H1 (cell line): ENCODE results near the gene MAD2L1. TPM values are rescaled to one million over a fixed set of nuclear protein-coding genes. Genes with fewer than 3 reads are reported as not detected.

ENCODE experiments used
- CTCF ChIA-PET: fragments of 300-600 bp; sonication (Branson Sonifier 250); formaldehyde crosslinking; loops from one replicate; lab custom pipeline; 2021; ENCODE audit not compliant: partially characterized antibody; lab: Charles Lee
- POLR2A ChIA-PET: fragments of 300-600 bp; sonication (Branson Sonifier 250); formaldehyde crosslinking; loops from one replicate; lab custom pipeline; 2021; ENCODE audit warnings: inconsistent platforms; ENCODE audit not compliant: partially characterized antibody; lab: Charles Lee
- DNase-seq, 2 experiments: peaks; one replicate each; pipeline versions ENCODE4 v3.0.0 to v3.0.0-alpha.2; 2010 to 2022; ENCODE audit warnings: low spot score in 2 of 2, low read depth in 1 of 2, mixed read lengths in 1 of 2
- FAIRE-seq: peaks from 2 replicates; lab custom pipeline; 2011; peaks lifted over from hg19 to GRCh38; lab: Jason Lieb, UNC
- H2AFZ ChIP-seq: 2 replicates; pipeline ENCODE4 v1.8.1; 2012; ENCODE audit warnings: low read length, inconsistent platforms
- H2AK5ac ChIP-seq: 2 replicates; pipeline ENCODE4 v1.6.1; 2013; ENCODE audit warnings: low read depth, low read length
- H2BK120ac ChIP-seq: replicated peaks from 2 replicates; pipeline ENCODE3; 2013; ENCODE audit warnings: low read depth, low read length, inconsistent platforms
- H2BK12ac ChIP-seq: 2 replicates; pipeline ENCODE4 v1.6.1; 2013; ENCODE audit warnings: low read depth, low read length
- H2BK15ac ChIP-seq: 2 replicates; pipeline ENCODE4 v1.6.1; 2013; ENCODE audit warnings: low read length
- H2BK20ac ChIP-seq: 2 replicates; pipeline ENCODE4 v1.6.1; 2013; ENCODE audit warnings: low read length
- H2BK5ac ChIP-seq: 2 replicates; pipeline ENCODE4 v1.6.1; 2013; ENCODE audit warnings: low read depth, low read length
- H3K14ac ChIP-seq: 2 replicates; pipeline ENCODE4 v1.6.1; 2013; ENCODE audit warnings: inconsistent platforms; ENCODE audit not compliant: insufficient read length
- H3K18ac ChIP-seq: 2 replicates; pipeline ENCODE4 v1.6.1; 2013; ENCODE audit warnings: low read length; ENCODE audit errors: extremely low read depth
- H3K23ac ChIP-seq: 2 replicates; pipeline ENCODE4 v1.6.1; 2013; ENCODE audit warnings: inconsistent platforms; ENCODE audit not compliant: insufficient read length
- H3K23me2 ChIP-seq: 2 replicates; pipeline ENCODE4 v1.6.1; 2013; ENCODE audit warnings: low read depth, low read length
- H3K27ac ChIP-seq: 2 replicates; pipeline ENCODE4 v1.6.1; 2011; ENCODE audit warnings: low read depth, low read length, inconsistent platforms
- H3K27me3 ChIP-seq, 4 experiments: replicated peaks in 1 of 4; 1 replicate in 1 of 4; 2 replicates in 3 of 4; pipeline versions ENCODE4 v1.6.1 to v1.8.1; 2011 to 2013; ENCODE audit warnings: low read length in 3 of 4, mild to moderate bottlenecking in 3 of 4, inconsistent platforms in 2 of 4, mixed read lengths in 2 of 4, moderate library complexity in 1 of 4; ENCODE audit not compliant: control insufficient read depth in 3 of 4, insufficient read depth in 3 of 4; ENCODE audit errors: extremely low read depth in 1 of 4
- H3K36me3 ChIP-seq, 4 experiments: 2 replicates each; pipeline versions ENCODE4 v1.6.1 to v1.8.1; 2011 to 2013; ENCODE audit warnings: mild to moderate bottlenecking in 4 of 4, low read length in 3 of 4, moderate library complexity in 2 of 4, control low read depth in 1 of 4, inconsistent platforms in 1 of 4; ENCODE audit not compliant: insufficient read depth in 4 of 4, control insufficient read depth in 2 of 4
- H3K4ac ChIP-seq: replicated peaks from 2 replicates; pipeline ENCODE3; 2013; ENCODE audit warnings: low read length, low read depth, mixed read lengths, inconsistent platforms; ENCODE audit not compliant: insufficient read length
- H3K4me1 ChIP-seq, 4 experiments: replicated peaks in 1 of 4; 1 replicate in 1 of 4; 2 replicates in 3 of 4; pipeline versions ENCODE4 v1.6.1 to v1.8.1; 2011 to 2013; ENCODE audit warnings: low read length in 3 of 4, inconsistent platforms in 2 of 4, mixed read lengths in 1 of 4; ENCODE audit not compliant: insufficient read depth in 4 of 4, control insufficient read depth in 3 of 4
- H3K4me2 ChIP-seq, 2 experiments: 2 replicates each; pipeline versions ENCODE4 v1.6.1 to v1.8.1; 2011 to 2013; ENCODE audit warnings: low read depth in 2 of 2, low read length in 2 of 2, control low read depth in 1 of 2, inconsistent platforms in 1 of 2, mild to moderate bottlenecking in 1 of 2; ENCODE audit not compliant: insufficient read depth in 1 of 2
- H3K4me3 ChIP-seq, 4 experiments: fragments of 200-600, 300-600 bp in 1 of 4; sonication (generic), shearing (Covaris generic), sonication (Bioruptor Twin) in 1 of 4; 2 replicates each; pipeline versions ENCODE4 v1.5.1 to v1.8.1; 2011 to 2016; ENCODE audit warnings: low read length in 4 of 4, low read depth in 3 of 4, control low read depth in 2 of 4, inconsistent platforms in 2 of 4, mild to moderate bottlenecking in 2 of 4, mixed read lengths in 1 of 4, moderate library complexity in 1 of 4; ENCODE audit not compliant: insufficient read depth in 2 of 4; ENCODE audit errors: extremely low read depth in 1 of 4
- H3K56ac ChIP-seq: replicated peaks from 2 replicates; pipeline ENCODE3; 2013; ENCODE audit warnings: low read depth, mild to moderate bottlenecking, mixed read lengths, low read length, inconsistent platforms; ENCODE audit not compliant: insufficient read length
- H3K79me1 ChIP-seq: 2 replicates; pipeline ENCODE4 v1.6.1; 2013; ENCODE audit warnings: low read depth, low read length, control low read depth
- H3K79me2 ChIP-seq, 2 experiments: 2 replicates each; pipeline versions ENCODE4 v1.6.1 to v1.8.1; 2012 to 2013; ENCODE audit warnings: low read length in 2 of 2, mild to moderate bottlenecking in 2 of 2, inconsistent platforms in 1 of 2; ENCODE audit not compliant: insufficient read depth in 2 of 2, control insufficient read depth in 1 of 2
- H3K9ac ChIP-seq, 4 experiments: replicated peaks in 1 of 4; 1 replicate in 1 of 4; 2 replicates in 3 of 4; pipeline versions ENCODE4 v1.6.1 to v1.8.1; 2011 to 2013; ENCODE audit warnings: low read depth in 3 of 4, low read length in 3 of 4, control low read depth in 2 of 4, mild to moderate bottlenecking in 2 of 4, moderate library complexity in 2 of 4, inconsistent platforms in 1 of 4; ENCODE audit errors: extremely low read depth in 1 of 4
- H3K9me3 ChIP-seq, 2 experiments: 2 replicates each; pipeline versions ENCODE4 v1.6.1 to v1.8.1; 2012 to 2013; ENCODE audit warnings: mild to moderate bottlenecking in 2 of 2, moderate library complexity in 2 of 2, control low read depth in 1 of 2, inconsistent platforms in 1 of 2, low read depth in 1 of 2, low read length in 1 of 2, mixed read lengths in 1 of 2; ENCODE audit not compliant: insufficient read depth in 2 of 2
- H4K20me1 ChIP-seq, 2 experiments: replicated peaks in 1 of 2; 2 replicates each; pipeline versions ENCODE3 to v1.8.1; 2011 to 2013; ENCODE audit warnings: inconsistent platforms in 2 of 2, low read length in 2 of 2, mild to moderate bottlenecking in 1 of 2; ENCODE audit not compliant: insufficient read depth in 2 of 2, control insufficient read depth in 1 of 2
- H4K5ac ChIP-seq: 2 replicates; pipeline ENCODE4 v1.6.1; 2013; ENCODE audit warnings: low read length, low read depth, mixed read lengths, inconsistent platforms; ENCODE audit not compliant: insufficient read length
- H4K8ac ChIP-seq: 2 replicates; pipeline ENCODE4 v1.8.0; 2013; ENCODE audit warnings: mild to moderate bottlenecking, moderate library complexity, low read length, inconsistent platforms; ENCODE audit not compliant: insufficient read depth; ENCODE audit errors: extremely low read depth
- H4K91ac ChIP-seq: replicated peaks from 2 replicates; pipeline ENCODE3; 2013; ENCODE audit warnings: low read length, mixed read lengths, inconsistent platforms; ENCODE audit not compliant: insufficient read length
- CHD2 ChIP-seq: IDR thresholded peaks from 2 replicates; pipeline ENCODE4 v1.6.1; 2012; ENCODE audit warnings: low read length, improper control_type of control experiment
- EZH2 ChIP-seq: fragments of 200-600 bp; sonication (generic); IDR thresholded peaks from 2 replicates; pipeline ENCODE4 v1.7.1; 2012; ENCODE audit warnings: low read depth, mild to moderate bottlenecking, moderate library complexity, low read length, inconsistent platforms; ENCODE audit not compliant: severe bottlenecking
- KDM5A ChIP-seq: fragments of 200-600 bp; IDR thresholded peaks from 2 replicates; pipeline ENCODE4 v1.7.1; 2012; ENCODE audit warnings: mild to moderate bottlenecking, low read length, inconsistent platforms, mixed read lengths
- MAFK ChIP-seq: IDR thresholded peaks from 2 replicates; pipeline ENCODE4 v1.6.1; 2012; ENCODE audit warnings: low read depth, mild to moderate bottlenecking, improper control_type of control experiment, low read length
- NANOG ChIP-seq: IDR thresholded peaks from 2 replicates; pipeline ENCODE4 v1.6.1; 2011; ENCODE audit warnings: low read length, low read depth, mild to moderate bottlenecking, inconsistent platforms; ENCODE audit not compliant: insufficient read depth, poor library complexity, severe bottlenecking
- RAD21 ChIP-seq, 2 experiments: IDR thresholded peaks in 1 of 2; conservative IDR thresholded peaks in 1 of 2; 2 replicates each; pipeline ENCODE4 v1.6.1; 2011; ENCODE audit warnings: low read depth in 2 of 2, low read length in 2 of 2, improper control_type of control experiment in 1 of 2, inconsistent platforms in 1 of 2, mild to moderate bottlenecking in 1 of 2, moderate library complexity in 1 of 2
- SP4 ChIP-seq: IDR thresholded peaks from 2 replicates; pipeline ENCODE4 v1.6.1; 2012; ENCODE audit warnings: low read length, inconsistent platforms
- TAF7 ChIP-seq: optimal IDR thresholded peaks from 2 replicates; pipeline ENCODE3; 2011; ENCODE audit warnings: low read depth, mild to moderate bottlenecking, inconsistent platforms, low read length, moderate library complexity, borderline replicate concordance
- TEAD4 ChIP-seq: IDR thresholded peaks from 2 replicates; pipeline ENCODE4 v1.6.1; 2012; ENCODE audit warnings: low read depth, low read length, inconsistent platforms, mixed read lengths
- whole genome bisulfite sequencing, 2 experiments: shearing (Covaris generic) in 1 of 2; methylation state at CpG; one replicate each; pipeline versions ENCODE4 v1.1.6 to v1.1.7; 2013 to 2015; ENCODE audit warnings: low lambda C conversion rate in 2 of 2, mixed read lengths in 2 of 2, inconsistent platforms in 1 of 2, low coverage in 1 of 2, missing lambda C conversion rate in 1 of 2; ENCODE audit not compliant: insufficient replicate concordance in 2 of 2, insufficient coverage in 1 of 2, insufficient read length in 1 of 2; ENCODE audit errors: extremely low coverage in 1 of 2, missing lambda C conversion rate in 1 of 2; 5-methylcytosine and 5-hydroxymethylcytosine counted together
- polyA plus RNA-seq, 7 experiments: library from polyadenylated mRNA; depleted of rRNA in 3 of 7; stranded (reverse) in 5 of 7; unstranded in 2 of 7; fragments of >200 nt in 5 of 7; fragments of 200-250 nt in 2 of 7; gene quantifications; 1 replicate in 5 of 7; 2 replicates in 1 of 7; 4 replicates in 1 of 7; pipeline versions ENCODE4 v1.2.1 to v1.2.3, GENCODE V29; 2011 to 2013; ENCODE audit warnings: missing spikeins in 2 of 7, mixed read lengths in 2 of 7
- total RNA-seq: library from RNA; stranded (reverse); fragmentation: NEBNext Ultra II Directional; extraction: Animal tissue kit (Norgen Biotek cat#: 25700); gene quantifications from 2 replicates; pipeline ENCODE4 v1.2.1, GENCODE V29; 2021
- TF ChIP-seq, protein P1 (sequence below): IDR thresholded peaks from 2 replicates; pipeline ENCODE4 v1.6.1; 2012; ENCODE audit warnings: inconsistent platforms
- TF ChIP-seq, protein P2 (sequence below): IDR thresholded peaks from 2 replicates; pipeline ENCODE4 v1.6.1; 2012; ENCODE audit warnings: inconsistent platforms
- TF ChIP-seq, protein P3 (sequence below): IDR thresholded peaks from 2 replicates; pipeline ENCODE4 v1.6.1; 2012; ENCODE audit warnings: low read length, inconsistent platforms

MAD2L1 gene
- total and polyA plus RNA-seq, 2 of the 8 experiments (the other 6 are each of a cell fraction or from before 2014, with no cell fraction given): 51.1 to 88.1 TPM

DNA sequence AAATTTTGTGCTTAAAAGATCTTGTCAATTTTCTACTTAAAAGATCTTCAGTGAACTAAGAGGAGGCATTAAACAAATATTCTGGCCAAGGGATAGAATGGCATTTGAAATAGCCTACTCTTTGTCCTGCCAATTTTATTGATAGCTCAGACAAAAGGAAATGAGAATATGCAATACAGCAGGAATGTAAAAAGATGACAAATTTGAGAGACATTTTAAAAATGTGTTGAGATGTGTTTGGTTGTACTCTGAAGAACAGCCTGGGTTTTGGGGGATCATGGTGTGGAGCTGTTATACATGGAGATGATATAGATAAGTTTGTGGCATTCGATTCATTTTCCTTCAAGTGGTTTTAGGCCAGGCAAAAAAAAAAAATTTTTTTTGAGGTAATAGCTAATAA, 11.6 kb upstream of the MAD2L1 start:
- no peak overlapping the region for H2BK15ac ChIP-seq
- H2BK12ac ChIP-seq: no peak overlapping the region
- H4K5ac ChIP-seq: no peak overlapping the region
- no peak for DNase-seq
- H3K4me2 ChIP-seq: no peak overlapping the region
- no peak overlapping the region for H3K27ac ChIP-seq
- FAIRE-seq: no peak
- no peak overlapping the region for H4K8ac ChIP-seq
- H2AFZ ChIP-seq: no peak overlapping the region
- no peaks in the 10 kb centered on the region for H3K79me1 ChIP-seq
- H3K14ac ChIP-seq: no peak overlapping the region
- no peak overlapping the region for H2AK5ac ChIP-seq
- CTCF ChIA-PET: no interaction called here
- H2BK20ac ChIP-seq: no peak overlapping the region
- peaks cover 0 to 3% (median 0%) of the 10 kb centered on the region in 4 experiments; a peak in 3 of 7 replicates for H3K4me1 ChIP-seq
- no peak overlapping the region for H3K23ac ChIP-seq
- H2BK5ac ChIP-seq: no peak overlapping the region
- WGBS, 2 experiments: 76% methylated on average over 1 of the region's 1 CpG; no CpG with 5 or more reads in 1 of the 2 experiments
- H3K79me2 ChIP-seq: no peaks in the 10 kb centered on the region
- no peaks in the 10 kb centered on the region for H3K23me2 ChIP-seq
- no peak overlapping the region for H3K4ac ChIP-seq
- no peaks in the 10 kb centered on the region for H4K20me1 ChIP-seq
- no peak overlapping the region for H2BK120ac ChIP-seq
- H4K91ac ChIP-seq: no peak overlapping the region
- H3K18ac ChIP-seq: no peak overlapping the region
- H3K27me3 ChIP-seq: no peaks in the 10 kb centered on the region
- H3K36me3 ChIP-seq: no peaks in the 10 kb centered on the region
- no peak overlapping the region for H3K4me3 ChIP-seq
- no peak overlapping the region for H3K9ac ChIP-seq
- no peak overlapping the region for H3K56ac ChIP-seq
- POLR2A ChIA-PET: no interaction called here
- no peaks in the 10 kb centered on the region for H3K9me3 ChIP-seq
- TF ChIP-seq RAD21 (IDR thresholded peaks at IDR 0.05 in 1 of 2, conservative IDR thresholded peaks at IDR 0.05 in 1 of 2; ENCODE audit: low read depth in 2 of 2, low read length in 2 of 2) (no peak), CHD2 (no peak), MAFK (no peak), KDM5A (no peak), TAF7 (no peak), SP4 (no peak), EZH2 (no peak), TEAD4 (no peak), NANOG (no peak)
- TF ChIP-seq, protein P1, sequence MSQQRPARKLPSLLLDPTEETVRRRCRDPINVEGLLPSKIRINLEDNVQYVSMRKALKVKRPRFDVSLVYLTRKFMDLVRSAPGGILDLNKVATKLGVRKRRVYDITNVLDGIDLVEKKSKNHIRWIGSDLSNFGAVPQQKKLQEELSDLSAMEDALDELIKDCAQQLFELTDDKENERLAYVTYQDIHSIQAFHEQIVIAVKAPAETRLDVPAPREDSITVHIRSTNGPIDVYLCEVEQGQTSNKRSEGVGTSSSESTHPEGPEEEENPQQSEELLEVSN: no peak
- TF ChIP-seq, protein P2, sequence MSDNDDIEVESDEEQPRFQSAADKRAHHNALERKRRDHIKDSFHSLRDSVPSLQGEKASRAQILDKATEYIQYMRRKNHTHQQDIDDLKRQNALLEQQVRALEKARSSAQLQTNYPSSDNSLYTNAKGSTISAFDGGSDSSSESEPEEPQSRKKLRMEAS: no peak
- TF ChIP-seq, protein P3, sequence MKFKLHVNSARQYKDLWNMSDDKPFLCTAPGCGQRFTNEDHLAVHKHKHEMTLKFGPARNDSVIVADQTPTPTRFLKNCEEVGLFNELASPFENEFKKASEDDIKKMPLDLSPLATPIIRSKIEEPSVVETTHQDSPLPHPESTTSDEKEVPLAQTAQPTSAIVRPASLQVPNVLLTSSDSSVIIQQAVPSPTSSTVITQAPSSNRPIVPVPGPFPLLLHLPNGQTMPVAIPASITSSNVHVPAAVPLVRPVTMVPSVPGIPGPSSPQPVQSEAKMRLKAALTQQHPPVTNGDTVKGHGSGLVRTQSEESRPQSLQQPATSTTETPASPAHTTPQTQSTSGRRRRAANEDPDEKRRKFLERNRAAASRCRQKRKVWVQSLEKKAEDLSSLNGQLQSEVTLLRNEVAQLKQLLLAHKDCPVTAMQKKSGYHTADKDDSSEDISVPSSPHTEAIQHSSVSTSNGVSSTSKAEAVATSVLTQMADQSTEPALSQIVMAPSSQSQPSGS: no peak
